ENCODE results near the gene RIMS4.

- TF ChIP-seq CTCF (IDR thresholded peaks at IDR 0.05; ENCODE audit: borderline replicate concordance, extremely low read depth, low read length, poor library complexity, severe bottlenecking) (no peak), EZH2 (IDR thresholded peaks at IDR 0.05; ENCODE audit: borderline replicate concordance, low read depth, low read length, severe bottlenecking) (no peak)
Observed at GRCh38 chr20:44809380-44810060, 826 bp downstream of the RIMS4 start.

Measured in DND-41 (cell line).